ENCODE results near the gene IFNGR2. TPM values are rescaled to one million over a fixed set of nuclear protein-coding genes. Genes with fewer than 3 reads are reported as not detected.

The IFNGR2 gene
- total and polyA plus RNA-seq, 2 of the 8 experiments (the other 6 are each of a cell fraction or from before 2014, with no cell fraction given): 36.0 to 46.4 TPM

DNA sequence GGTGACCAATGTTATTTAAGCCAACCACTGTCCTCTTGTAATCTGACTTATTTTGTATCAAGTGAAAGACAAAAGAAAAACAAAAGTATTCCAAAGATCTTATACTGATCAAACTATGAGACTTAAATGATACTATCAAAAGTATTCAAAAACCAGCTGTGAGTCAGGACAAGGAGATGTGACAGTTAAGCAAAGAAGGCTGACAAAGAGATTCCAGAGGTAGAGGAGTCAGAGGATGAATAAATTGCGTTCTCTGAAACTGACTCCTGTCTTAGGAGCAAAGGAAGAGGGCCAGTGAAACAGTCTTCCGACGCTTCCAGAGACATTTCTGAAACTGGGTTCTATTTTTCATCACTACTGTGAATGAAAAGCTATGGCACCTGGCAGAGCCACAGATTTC lies 55.6 kb downstream of the IFNGR2 start:
- no peak overlapping the region for H3K4ac ChIP-seq (replicated peaks; ENCODE audit: insufficient read length, low read depth, low read length)
- H3K4me1 ChIP-seq (replicated peaks in 1 of 4; ENCODE audit: control insufficient read depth in 3 of 4, insufficient read depth in 4 of 4, low read length in 3 of 4): no peaks in the 10 kb centered on the region
- CTCF ChIA-PET (ENCODE audit: partially characterized antibody): interaction anchor here (1.2 to 1.6 kb wide), 3 partner anchors 12 to 110 kb away, joined by 3 to 4 read pairs (median 3); no protein-coding TSS in a partner anchor
- no peak overlapping the region for H3K9ac ChIP-seq (replicated peaks in 1 of 4; ENCODE audit: extremely low read depth in 1 of 4, low read depth in 3 of 4, low read length in 3 of 4)
- H2BK15ac ChIP-seq (ENCODE audit: low read length): no peak overlapping the region
- no peak overlapping the region for H2BK12ac ChIP-seq (ENCODE audit: low read depth, low read length)
- H3K14ac ChIP-seq (ENCODE audit: insufficient read length): no peak overlapping the region
- TF ChIP-seq RXRA (IDR thresholded peaks at IDR 0.05; ENCODE audit: insufficient read depth, low read depth, low read length) (no peak), SRF (IDR thresholded peaks at IDR 0.05; ENCODE audit: low read depth, low read length) (no peak), KDM1A (IDR thresholded peaks at IDR 0.05; ENCODE audit: borderline replicate concordance, low read length) (no peak), USF2 (IDR thresholded peaks at IDR 0.05; ENCODE audit: low read length) (no peak), CBX5 (IDR thresholded peaks at IDR 0.05; ENCODE audit: low read depth, low read length) (no peak), BCL11A (IDR thresholded peaks at IDR 0.05; ENCODE audit: low read depth in 2 of 2, low read length in 2 of 2) (no peak), HDAC6 (IDR thresholded peaks at IDR 0.05; ENCODE audit: low read depth, low read length) (no peak)
- WGBS, 2 experiments (ENCODE audit: extremely low coverage in 1 of 2, insufficient coverage in 1 of 2, insufficient read length in 1 of 2, insufficient replicate concordance in 2 of 2, low coverage in 1 of 2, low lambda C conversion rate in 2 of 2, missing lambda C conversion rate in 1 of 2): 93% methylated on average over 3 of the region's 3 CpGs; no CpG with 5 or more reads in 1 of the 2 experiments
- no peak overlapping the region for H3K56ac ChIP-seq (replicated peaks; ENCODE audit: insufficient read length, low read depth, low read length)
- H4K5ac ChIP-seq (ENCODE audit: insufficient read length, low read depth, low read length): no peak overlapping the region
- FAIRE-seq (no peak), DNase-seq (ENCODE audit: low read depth in 1 of 2, low spot score in 2 of 2) (no peak)
- no peak overlapping the region for H3K23ac ChIP-seq (ENCODE audit: insufficient read length)
- H4K91ac ChIP-seq (replicated peaks; ENCODE audit: insufficient read length, low read length): no peak overlapping the region
- no peaks in the 10 kb centered on the region for H3K9me3 ChIP-seq (ENCODE audit: insufficient read depth in 2 of 2, low read depth in 1 of 2, low read length in 1 of 2)
- H3K18ac ChIP-seq (ENCODE audit: extremely low read depth, low read length): no peak overlapping the region
- no peaks in the 10 kb centered on the region for H3K23me2 ChIP-seq (ENCODE audit: low read depth, low read length)
- no peak overlapping the region for H3K4me2 ChIP-seq (ENCODE audit: insufficient read depth in 1 of 2, low read depth in 2 of 2, low read length in 2 of 2)
- no peak overlapping the region for H2BK5ac ChIP-seq (ENCODE audit: low read depth, low read length)
- H3K36me3 ChIP-seq (ENCODE audit: control insufficient read depth in 2 of 4, insufficient read depth in 4 of 4, low read length in 3 of 4): peaks cover 0 to 4% (median under 1%) of the 10 kb centered on the region in 4 experiments; a peak in 3 of 8 replicates
- H3K79me1 ChIP-seq (ENCODE audit: low read depth, low read length): no peaks in the 10 kb centered on the region
- POLR2A ChIA-PET (ENCODE audit: partially characterized antibody): no interaction called here
- no peak overlapping the region for H2BK20ac ChIP-seq (ENCODE audit: low read length)
- no peak overlapping the region for H2AFZ ChIP-seq (ENCODE audit: low read length)
- no peaks in the 10 kb centered on the region for H3K79me2 ChIP-seq (ENCODE audit: control insufficient read depth in 1 of 2, insufficient read depth in 2 of 2, low read length in 2 of 2)
- no peak overlapping the region for H4K8ac ChIP-seq (ENCODE audit: extremely low read depth, insufficient read depth, low read length)
- H3K27ac ChIP-seq (ENCODE audit: low read depth, low read length): no peak overlapping the region
- no peak overlapping the region for H3K4me3 ChIP-seq (ENCODE audit: extremely low read depth in 1 of 4, insufficient read depth in 2 of 4, low read depth in 3 of 4, low read length in 4 of 4)
- H2AK5ac ChIP-seq (ENCODE audit: low read depth, low read length): no peak overlapping the region
- no peak overlapping the region for H2BK120ac ChIP-seq (replicated peaks; ENCODE audit: low read depth, low read length)
- H4K20me1 ChIP-seq (replicated peaks in 1 of 2; ENCODE audit: control insufficient read depth in 1 of 2, insufficient read depth in 2 of 2, low read length in 2 of 2): no peaks in the 10 kb centered on the region
- no peaks in the 10 kb centered on the region for H3K27me3 ChIP-seq (replicated peaks in 1 of 4; ENCODE audit: control insufficient read depth in 3 of 4, extremely low read depth in 1 of 4, insufficient read depth in 3 of 4, low read length in 3 of 4)
